Keratinocyte (primary cell): ENCODE measurements around the gene MXRA7. TPM values are rescaled to one million over a fixed set of nuclear protein-coding genes. Genes with fewer than 3 reads are reported as not detected.

Experiments
- DNase-seq: peaks from one replicate; pipeline ENCODE4 v3.0.0-alpha.2; 2011; ENCODE audit warnings: low read depth, missing footprints, low spot score
- FAIRE-seq: peaks from 2 replicates; lab custom pipeline; 2011; peaks lifted over from hg19 to GRCh38; lab: Jason Lieb, UNC
- H2AFZ ChIP-seq: 2 replicates; pipeline ENCODE4 v1.6.0; 2012; ENCODE audit warnings: low read length, control low read depth, inconsistent platforms; ENCODE audit not compliant: control insufficient read depth
- H3K27ac ChIP-seq: 2 replicates; pipeline ENCODE4 v1.5.1; 2011; ENCODE audit warnings: low read length; ENCODE audit not compliant: control insufficient read depth, insufficient read depth
- H3K27me3 ChIP-seq: 3 replicates; pipeline ENCODE4 v1.6.0; 2011; ENCODE audit warnings: low read length; ENCODE audit not compliant: control insufficient read depth, insufficient read depth; ENCODE audit errors: extremely low read depth
- H3K36me3 ChIP-seq, 2 experiments: 2 replicates in 1 of 2; 3 replicates in 1 of 2; pipeline ENCODE4 v1.5.1; 2011; ENCODE audit warnings: low read length in 2 of 2, mild to moderate bottlenecking in 1 of 2; ENCODE audit not compliant: control insufficient read depth in 2 of 2, insufficient read depth in 2 of 2; ENCODE audit errors: extremely low read depth in 1 of 2
- H3K4me1 ChIP-seq: 3 replicates; pipeline ENCODE4 v1.5.1; 2011; ENCODE audit warnings: low read length; ENCODE audit not compliant: control insufficient read depth, insufficient read depth; ENCODE audit errors: extremely low read depth
- H3K4me2 ChIP-seq: 3 replicates; pipeline ENCODE4 v1.6.0; 2011; ENCODE audit warnings: low read depth, low read length; ENCODE audit not compliant: control insufficient read depth, insufficient read depth; ENCODE audit errors: extremely low read depth
- H3K4me3 ChIP-seq, 3 experiments: fragments of 200-600 bp in 1 of 3; sonication (generic) in 1 of 3; 2 replicates in 2 of 3; 3 replicates in 1 of 3; pipeline ENCODE4 v1.5.1; 2011 to 2016; ENCODE audit warnings: low read length in 3 of 3, mild to moderate bottlenecking in 3 of 3, control low read depth in 2 of 3, inconsistent platforms in 1 of 3, low read depth in 1 of 3, mixed read lengths in 1 of 3, mixed run types in 1 of 3, moderate library complexity in 1 of 3; ENCODE audit not compliant: control insufficient read depth in 2 of 3, insufficient read depth in 2 of 3; ENCODE audit errors: extremely low read depth in 1 of 3
- H3K79me2 ChIP-seq: 2 replicates; pipeline ENCODE4 v1.6.0; 2012; ENCODE audit warnings: low read length; ENCODE audit not compliant: control insufficient read depth, insufficient read depth
- H3K9ac ChIP-seq: 3 replicates; pipeline ENCODE4 v1.6.0; 2011; ENCODE audit warnings: low read length; ENCODE audit not compliant: control insufficient read depth, insufficient read depth; ENCODE audit errors: extremely low read depth
- H3K9me1 ChIP-seq: 3 replicates; pipeline ENCODE4 v1.6.0; 2011; ENCODE audit warnings: low read length; ENCODE audit not compliant: control insufficient read depth, insufficient read depth; ENCODE audit errors: extremely low read depth
- H3K9me3 ChIP-seq: 2 replicates; pipeline ENCODE4 v1.5.1; 2012; ENCODE audit warnings: low read depth, low read length; ENCODE audit not compliant: control insufficient read depth
- H4K20me1 ChIP-seq: 3 replicates; pipeline ENCODE4 v1.6.0; 2011; ENCODE audit warnings: low read length; ENCODE audit not compliant: control insufficient read depth, insufficient read depth; ENCODE audit errors: extremely low read depth
- CTCF ChIP-seq, 3 experiments: IDR thresholded peaks in 1 of 3; conservative IDR thresholded peaks in 1 of 3; optimal IDR thresholded peaks in 1 of 3; 2 replicates in 2 of 3; 3 replicates in 1 of 3; pipeline versions ENCODE3 to v1.5.1; 2011; ENCODE audit warnings: low read length in 3 of 3, mild to moderate bottlenecking in 3 of 3, moderate library complexity in 2 of 3, control low read depth in 1 of 3, inconsistent platforms in 1 of 3; ENCODE audit not compliant: insufficient read depth in 2 of 3; ENCODE audit errors: extremely low read depth in 1 of 3
- EZH2 ChIP-seq: IDR thresholded peaks from one replicate; pipeline ENCODE4 v1.6.1; 2012; ENCODE audit warnings: inconsistent platforms, mild to moderate bottlenecking, low read length, moderate library complexity
- dilution Hi-C: fragments of 300-500 bp; cut with MboI; formaldehyde crosslinking; loops from one replicate; pipeline ENCODE4 v1.7.0; 2020; ENCODE audit warnings: low sequenced_read_pairs; ENCODE audit not compliant: extremely low pct_ligation_motif_present
- polyA plus RNA-seq, 5 experiments: library from polyadenylated mRNA; depleted of rRNA in 3 of 5; stranded (reverse) in 3 of 5; stranded (forward) in 1 of 5; unstranded in 1 of 5; fragments of >200 nt; gene quantifications; 1 replicate in 1 of 5; 2 replicates in 3 of 5; 3 replicates in 1 of 5; pipeline versions ENCODE4 v1.2.1 to v1.2.3, GENCODE V29; 2011 to 2012; ENCODE audit warnings: missing spikeins in 2 of 5, low read depth in 1 of 5, low replicate concordance in 1 of 5

Gene MXRA7
- polyA plus RNA-seq, 1 donor (not counting 4 experiments of a cell fraction or from before 2014, with no cell fraction given), result 118 TPM

DNA sequence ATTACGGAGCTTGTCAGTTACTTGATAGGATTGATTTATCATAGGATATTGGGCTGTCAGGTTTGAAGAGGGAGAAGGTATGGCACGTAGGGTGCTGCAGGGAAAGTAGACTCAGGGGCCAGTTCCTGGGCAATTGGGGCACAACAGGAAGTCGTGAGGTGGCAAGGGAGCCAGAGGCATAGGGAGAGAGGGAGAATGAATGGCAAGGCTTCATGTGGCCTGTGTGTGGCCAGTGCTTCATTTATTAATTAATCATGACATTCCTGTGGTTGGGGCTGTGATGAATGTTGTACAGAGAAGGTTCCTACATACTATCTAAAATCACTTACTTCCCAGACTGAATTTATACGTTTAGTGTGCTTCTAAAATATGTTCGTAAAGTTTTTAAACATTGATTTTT is 46.5 kb upstream of the MXRA7 start:
- H3K9me3 ChIP-seq, result no peaks in the 10 kb centered on the region
- no peaks in the 10 kb centered on the region for H3K79me2 ChIP-seq
- no peaks in the 10 kb centered on the region for H3K36me3 ChIP-seq
- H3K9ac ChIP-seq, result no peak overlapping the region
- FAIRE-seq (no peak), DNase-seq (no peak)
- TF ChIP-seq EZH2 (no peak), CTCF (optimal IDR thresholded peaks at IDR 0.05 in 1 of 3, IDR thresholded peaks at IDR 0.05 in 1 of 3, conservative IDR thresholded peaks at IDR 0.05 in 1 of 3; ENCODE audit: extremely low read depth in 1 of 3, insufficient read depth in 2 of 3, low read length in 3 of 3) (no peak)
- H3K4me1 ChIP-seq, result peaks cover 22% of the 10 kb centered on the region
- no peak overlapping the region for H2AFZ ChIP-seq
- H4K20me1 ChIP-seq, result no peaks in the 10 kb centered on the region
- no peaks in the 10 kb centered on the region for H3K9me1 ChIP-seq
- no peaks in the 10 kb centered on the region for H3K27me3 ChIP-seq
- H3K27ac ChIP-seq, result no peak overlapping the region
- H3K4me3 ChIP-seq, result no peak overlapping the region
- dilution Hi-C loops, result no loop called here
- H3K4me2 ChIP-seq, result no peak overlapping the region

DNA sequence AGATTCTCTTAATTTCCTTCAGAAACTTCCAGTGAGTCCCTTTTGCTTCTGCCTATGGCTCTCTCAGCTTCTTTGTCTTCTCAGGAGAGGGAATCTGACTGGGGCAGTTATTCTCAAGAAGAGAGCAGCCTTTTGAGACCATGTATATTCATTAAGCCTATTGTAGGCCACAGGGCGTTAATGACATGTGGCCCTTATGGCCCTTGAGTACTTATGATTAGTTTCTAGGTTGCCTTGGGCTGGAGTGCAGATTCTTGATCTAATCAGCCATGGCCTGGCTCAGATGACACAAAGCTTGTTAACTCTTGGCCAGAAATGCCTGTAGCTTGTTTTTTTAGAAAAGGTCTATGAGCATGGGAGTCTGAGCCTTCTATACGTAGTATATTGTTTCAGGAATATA is 44.5 kb upstream of the MXRA7 start:
- no peaks in the 10 kb centered on the region for H4K20me1 ChIP-seq
- no peak overlapping the region for H3K4me3 ChIP-seq
- no peaks in the 10 kb centered on the region for H3K79me2 ChIP-seq
- no peak overlapping the region for H2AFZ ChIP-seq
- H3K4me2 ChIP-seq, result no peak overlapping the region
- no peaks in the 10 kb centered on the region for H3K27me3 ChIP-seq
- H3K36me3 ChIP-seq, result no peaks in the 10 kb centered on the region
- FAIRE-seq (no peak), DNase-seq (no peak)
- no peak overlapping the region for H3K9ac ChIP-seq
- dilution Hi-C loops, result no loop called here
- H3K9me3 ChIP-seq, result no peaks in the 10 kb centered on the region
- no peaks in the 10 kb centered on the region for H3K9me1 ChIP-seq
- TF ChIP-seq CTCF (optimal IDR thresholded peaks at IDR 0.05 in 1 of 3, IDR thresholded peaks at IDR 0.05 in 1 of 3, conservative IDR thresholded peaks at IDR 0.05 in 1 of 3; ENCODE audit: extremely low read depth in 1 of 3, insufficient read depth in 2 of 3, low read length in 3 of 3) (no peak), EZH2 (no peak)
- no peak overlapping the region for H3K27ac ChIP-seq
- H3K4me1 ChIP-seq, result peaks cover 22% of the 10 kb centered on the region
